ENCODE results near the gene TMEM183A.

TMEM183A gene

GRCh38 chr1:203073469-203073868 is 66.3 kb downstream of the TMEM183A start:
- DNase-seq: no peak

All from 8988T (cell line).